CD14-positive monocyte (primary cell): ENCODE measurements around the gene BACH2. TPM values are rescaled to one million over a fixed set of nuclear protein-coding genes. Genes with fewer than 3 reads are reported as not detected.
"Not testable (repeated sequence)": the region's sequence is repeated elsewhere in the genome, so short reads cannot be mapped to it uniquely, and the experiment has no call there.

ENCODE experiments used
- DNase-seq, 3 donors: peaks; one replicate each; pipeline ENCODE4 v3.0.0-alpha.2; 2011 to 2022
- H2AFZ ChIP-seq: 2 replicates; pipeline ENCODE4 v1.6.0; 2012; ENCODE audit warnings: mild to moderate bottlenecking, low read depth, low read length, inconsistent platforms; ENCODE audit not compliant: insufficient read depth, poor library complexity, severe bottlenecking
- H3K27ac ChIP-seq, 2 donors: 1 replicate in 1 of 2; 2 replicates in 1 of 2; pipeline ENCODE4 v1.5.1; 2012 to 2013; ENCODE audit warnings: low read length in 2 of 2, control low read depth in 1 of 2, inconsistent platforms in 1 of 2, low read depth in 1 of 2, mild to moderate bottlenecking in 1 of 2
- H3K27me3 ChIP-seq, 2 donors: one replicate each; pipeline versions ENCODE4 v1.6.0 to v1.6.1; 2011 to 2013; ENCODE audit warnings: low read length in 2 of 2; ENCODE audit not compliant: control insufficient read depth in 2 of 2, insufficient read depth in 2 of 2
- H3K36me3 ChIP-seq, 2 donors: replicated peaks in 1 of 2; 1 replicate in 1 of 2; 2 replicates in 1 of 2; pipeline versions ENCODE4 v1.5.1 to v1.6.1; 2012 to 2013; ENCODE audit warnings: low read length in 2 of 2, control low read depth in 1 of 2, inconsistent platforms in 1 of 2, mild to moderate bottlenecking in 1 of 2; ENCODE audit not compliant: insufficient read depth in 2 of 2, control insufficient read depth in 1 of 2
- H3K4me1 ChIP-seq, 2 donors: 1 replicate in 1 of 2; 2 replicates in 1 of 2; pipeline versions ENCODE4 v1.5.1 to v1.6.1; 2012 to 2013; ENCODE audit warnings: low read length in 2 of 2, control low read depth in 1 of 2, inconsistent platforms in 1 of 2, mild to moderate bottlenecking in 1 of 2, moderate library complexity in 1 of 2; ENCODE audit not compliant: insufficient read depth in 2 of 2, control insufficient read depth in 1 of 2
- H3K4me2 ChIP-seq: replicated peaks from 2 replicates; pipeline ENCODE3; 2012; ENCODE audit warnings: low read length, moderate library complexity, mild to moderate bottlenecking; ENCODE audit not compliant: poor library complexity, severe bottlenecking; ENCODE audit errors: extremely low read depth
- H3K4me3 ChIP-seq, 3 experiments: fragments of 200-600 bp in 1 of 3; sonication (generic) in 1 of 3; replicated peaks in 1 of 3; 1 replicate in 2 of 3; 2 replicates in 1 of 3; pipeline ENCODE4 v1.5.1; 2011 to 2013; ENCODE audit warnings: low read length in 3 of 3, mild to moderate bottlenecking in 3 of 3, control low read depth in 2 of 3, low read depth in 2 of 3, inconsistent platforms in 1 of 3, moderate library complexity in 1 of 3
- H3K79me2 ChIP-seq: 2 replicates; pipeline ENCODE4 v1.6.0; 2012; ENCODE audit warnings: mild to moderate bottlenecking, control low read depth, inconsistent platforms, low read length, moderate library complexity; ENCODE audit not compliant: insufficient read depth
- H3K9ac ChIP-seq: 2 replicates; pipeline ENCODE4 v1.6.0; 2017; ENCODE audit warnings: low read length, mild to moderate bottlenecking; ENCODE audit not compliant: insufficient read depth, poor library complexity, severe bottlenecking
- H3K9me3 ChIP-seq, 2 donors: replicated peaks in 1 of 2; 1 replicate in 1 of 2; 2 replicates in 1 of 2; pipeline versions ENCODE4 v1.5.1 to v1.6.1; 2012 to 2013; ENCODE audit warnings: low read length in 2 of 2, control low read depth in 1 of 2; ENCODE audit not compliant: control insufficient read depth in 1 of 2, insufficient read depth in 1 of 2
- H4K20me1 ChIP-seq: 2 replicates; pipeline ENCODE4 v1.6.0; 2012; ENCODE audit warnings: mild to moderate bottlenecking, low read length, control low read depth, moderate library complexity; ENCODE audit not compliant: insufficient read depth
- H3K27ac Mint-ChIP-seq, 7 donors: one replicate each; pipeline ENCODE4 v1.8.0; 2020; ENCODE audit warnings: mild to moderate bottlenecking in 7 of 7, mixed read lengths in 7 of 7, moderate library complexity in 6 of 7, inconsistent platforms in 2 of 7
- H3K27me3 Mint-ChIP-seq, 3 donors: one replicate each; pipeline ENCODE4 v1.8.0; 2021 to 2022; ENCODE audit warnings: low read depth in 3 of 3, mild to moderate bottlenecking in 3 of 3, mixed read lengths in 3 of 3, moderate library complexity in 3 of 3, inconsistent platforms in 1 of 3
- H3K36me3 Mint-ChIP-seq, 2 donors: one replicate each; pipeline ENCODE4 v1.8.0; 2020; ENCODE audit warnings: mixed read lengths in 2 of 2, inconsistent platforms in 1 of 2, mild to moderate bottlenecking in 1 of 2
- H3K4me1 Mint-ChIP-seq: one replicate; pipeline ENCODE4 v1.8.0; 2020; ENCODE audit warnings: mild to moderate bottlenecking, mixed read lengths
- H3K4me3 Mint-ChIP-seq, 2 donors: one replicate each; pipeline ENCODE4 v1.8.0; 2020; ENCODE audit warnings: mild to moderate bottlenecking in 2 of 2, mixed read lengths in 2 of 2, moderate library complexity in 1 of 2
- H3K9me3 Mint-ChIP-seq, 7 donors: one replicate each; pipeline ENCODE4 v1.8.0; 2020 to 2022; ENCODE audit warnings: mixed read lengths in 7 of 7, mild to moderate bottlenecking in 6 of 7, moderate library complexity in 6 of 7, inconsistent platforms in 2 of 7
- WGBS: methylation state at CpG from one replicate; pipeline ENCODE4 v1.1.5; 2013; ENCODE audit warnings: missing lambda C conversion rate; ENCODE audit not compliant: insufficient coverage; 5-methylcytosine and 5-hydroxymethylcytosine counted together
- intact Hi-C, 2 donors: fragments of 100-400 bp; cut with micrococcal nuclease; formaldehyde crosslinking; loops; one replicate each; pipeline versions ENCODE4 v1.15.0 to v1.15.1; 2023
- polyA plus RNA-seq, 3 donors: library from polyadenylated mRNA; depleted of rRNA in 1 of 3; unstranded in 2 of 3; stranded (reverse) in 1 of 3; fragments of 300-500 nt in 2 of 3; fragments of >200 nt in 1 of 3; fragmentation: Illumina TruSeq in 2 of 3; gene quantifications; 1 replicate in 2 of 3; 2 replicates in 1 of 3; pipeline ENCODE4 v1.2.3, GENCODE V29; 2012 to 2021
- TF ChIP-seq, protein P1 (sequence below): fragments of 200-600 bp; IDR thresholded peaks from one replicate; pipeline ENCODE4 v1.8.0; 2022; ENCODE audit warnings: antibody characterized with exemption, mild to moderate bottlenecking

BACH2 gene
- polyA plus RNA-seq, 3 donors: 0.04 to 0.09 (median 0.05) TPM

- no peaks in the 10 kb centered on the region for H3K79me2 ChIP-seq
- no peaks in the 10 kb centered on the region for H3K36me3 ChIP-seq
- H3K4me1 ChIP-seq: no peaks in the 10 kb centered on the region
- H3K27me3 ChIP-seq: no peaks in the 10 kb centered on the region
- no peak overlapping the region for H3K4me2 ChIP-seq
- no peak overlapping the region for H3K9ac ChIP-seq
- Mint-ChIP-seq H3K27ac (no peak overlapping the region), H3K4me1 (no peaks in the 10 kb centered on the region), H3K9me3 (peaks cover 0 to 19% (median 9%) of the 10 kb centered on the region in 7 donors), H3K27me3 (peaks cover 0 to 1% (median 0%) of the 10 kb centered on the region in 3 donors), H3K4me3 (no peak overlapping the region), H3K36me3 (no peaks in the 10 kb centered on the region)
- intact Hi-C loops: no loop called here
- no peak overlapping the region for H3K4me3 ChIP-seq
- TF ChIP-seq, protein P1, sequence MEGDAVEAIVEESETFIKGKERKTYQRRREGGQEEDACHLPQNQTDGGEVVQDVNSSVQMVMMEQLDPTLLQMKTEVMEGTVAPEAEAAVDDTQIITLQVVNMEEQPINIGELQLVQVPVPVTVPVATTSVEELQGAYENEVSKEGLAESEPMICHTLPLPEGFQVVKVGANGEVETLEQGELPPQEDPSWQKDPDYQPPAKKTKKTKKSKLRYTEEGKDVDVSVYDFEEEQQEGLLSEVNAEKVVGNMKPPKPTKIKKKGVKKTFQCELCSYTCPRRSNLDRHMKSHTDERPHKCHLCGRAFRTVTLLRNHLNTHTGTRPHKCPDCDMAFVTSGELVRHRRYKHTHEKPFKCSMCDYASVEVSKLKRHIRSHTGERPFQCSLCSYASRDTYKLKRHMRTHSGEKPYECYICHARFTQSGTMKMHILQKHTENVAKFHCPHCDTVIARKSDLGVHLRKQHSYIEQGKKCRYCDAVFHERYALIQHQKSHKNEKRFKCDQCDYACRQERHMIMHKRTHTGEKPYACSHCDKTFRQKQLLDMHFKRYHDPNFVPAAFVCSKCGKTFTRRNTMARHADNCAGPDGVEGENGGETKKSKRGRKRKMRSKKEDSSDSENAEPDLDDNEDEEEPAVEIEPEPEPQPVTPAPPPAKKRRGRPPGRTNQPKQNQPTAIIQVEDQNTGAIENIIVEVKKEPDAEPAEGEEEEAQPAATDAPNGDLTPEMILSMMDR: no peak
- no peak overlapping the region for H2AFZ ChIP-seq
- H3K9me3 ChIP-seq: no peaks in the 10 kb centered on the region
- DNase-seq: no peak
- WGBS: 100% methylated on average over 1 of the region's 1 CpG
- no peaks in the 10 kb centered on the region for H4K20me1 ChIP-seq
- H3K27ac ChIP-seq: no peak overlapping the region
Observed at GRCh38 chr6:90333928-90334327, 37.3 kb upstream of the BACH2 start.

DNA sequence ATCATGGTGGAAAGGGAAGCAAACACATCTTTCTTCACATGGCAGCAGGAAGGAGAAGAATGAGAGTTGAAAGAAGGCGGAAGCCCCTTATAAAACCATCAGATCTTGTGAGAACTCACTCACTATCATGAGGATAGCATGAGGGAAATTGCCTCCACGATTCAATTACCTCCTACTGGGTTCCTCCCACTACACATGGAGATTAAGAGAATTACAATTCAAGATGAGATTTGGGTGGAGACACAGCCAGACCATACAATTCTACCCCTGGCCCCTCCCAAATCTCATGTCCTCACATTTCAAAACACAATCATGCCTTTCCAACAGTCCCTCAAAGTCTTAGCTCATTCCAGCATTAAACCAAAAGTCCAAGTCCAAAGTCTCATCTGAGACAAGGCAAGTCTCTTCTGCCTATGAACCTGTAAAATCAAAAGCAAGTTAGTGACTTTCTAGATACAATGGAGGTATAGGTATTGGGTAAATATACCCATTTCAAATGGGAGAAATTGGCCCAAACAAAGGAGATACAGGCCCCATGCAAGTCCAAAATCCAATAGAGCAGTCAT, 36.4 kb upstream of the BACH2 start:
- H3K4me2 ChIP-seq, H3K27ac ChIP-seq, H3K4me3 Mint-ChIP-seq, intact Hi-C loops, H3K36me3 ChIP-seq, H3K27me3 ChIP-seq, H3K4me3 ChIP-seq, H3K79me2 ChIP-seq, H3K9me3 ChIP-seq, H4K20me1 ChIP-seq, DNase-seq, H2AFZ ChIP-seq, H3K4me1 ChIP-seq, H3K36me3 Mint-ChIP-seq, H3K27ac Mint-ChIP-seq, H3K9ac ChIP-seq, H3K27me3 Mint-ChIP-seq, H3K4me1 Mint-ChIP-seq: not testable (repeated sequence)
- WGBS: no CpG with 5 or more reads among the region's 2 CpGs
- H3K9me3 Mint-ChIP-seq: peaks cover 0 to 19% (median 9%) of the 10 kb centered on the region in 7 donors
